HG03378 (cell line): ENCODE measurements around the gene SKIC2.
"Not testable (repeated sequence)": the region's sequence is repeated elsewhere in the genome, so short reads cannot be mapped to it uniquely, and the experiment has no call there.

Source experiments
- ATAC-seq: cut with Tn5 transposase; IDR thresholded peaks from one replicate; pipeline ENCODE4 v1.9.1; 2021; ENCODE audit warnings: mild to moderate bottlenecking, moderate library complexity; ENCODE audit not compliant: unreplicated experiment

The SKIC2 gene

GRCh38 chr6:31968791-31969711 is 10.1 kb downstream of the SKIC2 start:
- no peak for ATAC-seq

GRCh38 chr6:31969712-31970603 is 11.0 kb downstream of the SKIC2 start:
- no peak for ATAC-seq

- no peak for ATAC-seq
Observed at GRCh38 chr6:31970604-31971271, 11.8 kb downstream of the SKIC2 start.

GRCh38 chr6:31971279-31971992 is 12.5 kb downstream of the SKIC2 start:
- ATAC-seq = no peak

- peak; percentile 77 for ATAC-seq
Observed at GRCh38 chr6:31971993-31972708, 13.2 kb downstream of the SKIC2 start, which contains the start of gene DXO. TSS of gene DXO (minus strand) at chr6:31972138. CDS start at chr6:31971675, 463 bp downstream.

GRCh38 chr6:31972709-31973350 is 13.9 kb downstream of the SKIC2 start:
- peak; percentile 2 for ATAC-seq

- not testable (repeated sequence) for ATAC-seq
Observed at GRCh38 chr6:31976065-31976464, 17.1 kb downstream of the SKIC2 start.

GRCh38 chr6:31977816-31978431 is 18.9 kb downstream of the SKIC2 start:
- ATAC-seq = no peak

- ATAC-seq = no peak
Observed at GRCh38 chr6:31978831-31979230, 19.9 kb downstream of the SKIC2 start.

- no peak for ATAC-seq
Observed at GRCh38 chr6:31979238-31979898, 20.4 kb downstream of the SKIC2 start.

- ATAC-seq = not testable (repeated sequence)
Observed at GRCh38 chr6:31980195-31980876, 21.4 kb downstream of the SKIC2 start.

- ATAC-seq = not testable (repeated sequence)
Observed at GRCh38 chr6:31980998-31981397, 22.0 kb downstream of the SKIC2 start.

GRCh38 chr6:31981744-31982143 is 22.8 kb downstream of the SKIC2 start, which contains the start of gene C4A:
TSS of gene C4A (plus strand) at chr6:31982057. CDS start at chr6:31982108, 51 bp downstream.
- ATAC-seq = not testable (repeated sequence)

- ATAC-seq = not testable (repeated sequence)
Observed at GRCh38 chr6:31989363-31989762, 30.4 kb downstream of the SKIC2 start.

GRCh38 chr6:31994421-31994820 is 35.4 kb downstream of the SKIC2 start:
- ATAC-seq = not testable (repeated sequence)

- ATAC-seq = not testable (repeated sequence)
Observed at GRCh38 chr6:31996385-31996784, 37.4 kb downstream of the SKIC2 start.

- ATAC-seq = not testable (repeated sequence)
Observed at GRCh38 chr6:32002546-32003268, 43.7 kb downstream of the SKIC2 start.
